ENCODE data around the gene SH3GL1. TPM values are rescaled to one million over a fixed set of nuclear protein-coding genes. Genes with fewer than 3 reads are reported as not detected.

SH3GL1 gene
- total and polyA plus RNA-seq, 9 of the 15 experiments (the other 6 are each of a cell fraction or from before 2014, with no cell fraction given) = 1.7 to 75.3 (median 25.7) TPM

DNA sequence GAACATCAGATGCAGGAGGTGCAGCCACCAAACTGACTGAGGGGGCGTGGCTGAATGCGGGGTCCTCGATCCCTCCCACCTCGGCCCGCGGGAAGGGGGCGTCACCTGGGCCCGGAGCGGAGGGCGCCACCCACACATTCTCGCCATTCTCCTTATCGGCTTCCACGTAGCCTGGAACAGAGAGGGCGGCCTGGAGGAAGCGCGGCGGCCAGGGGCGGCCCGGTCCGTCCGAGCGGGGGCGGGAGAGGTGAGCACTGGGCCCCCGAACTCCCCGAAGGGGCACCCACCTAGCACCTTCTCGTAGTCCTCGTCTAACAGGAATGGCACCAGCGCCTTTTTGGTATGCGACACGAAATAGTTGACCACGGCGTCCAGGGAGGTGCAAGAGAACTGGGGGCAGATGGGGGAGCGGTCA is 73.5 kb downstream of the SH3GL1 start (continued):
- TF ChIP-seq MEIS2 (IDR thresholded peaks at IDR 0.05; ENCODE audit: partially characterized antibody) (no peak), ZNF354B (CRISPR knock-in tag; IDR thresholded peaks at IDR 0.05) (no peak), ARNT (IDR thresholded peaks at IDR 0.05) (no peak), KDM1A (IDR thresholded peaks at IDR 0.05) (peak in 1 of 2 experiments; percentile 11; a peak in 1 of 4 replicates), DLX4 (CRISPR knock-in tag; IDR thresholded peaks at IDR 0.05) (no peak), CBFA2T2 (conservative IDR thresholded peaks at IDR 0.05) (0 out of 2 replicates have a peak, but pooled peaks have one; percentile 2), KLF16 (IDR thresholded peaks at IDR 0.05) (0 out of 2 replicates have a peak, but pooled peaks have one; percentile 35), SMARCA4 (IDR thresholded peaks at IDR 0.05) (0 out of 2 replicates have a peak, but pooled peaks have one; percentile 16), BRCA1 (IDR thresholded peaks at IDR 0.05) (no peak), BRCA1 (CRISPR knock-in tag; IDR thresholded peaks at IDR 0.05) (no peak), ZNF76 (CRISPR knock-in tag; IDR thresholded peaks at IDR 0.05; ENCODE audit: borderline replicate concordance) (no peak), POLR3G (IDR thresholded peaks at IDR 0.05; ENCODE audit: extremely low read depth, insufficient read length, insufficient replicate concordance) (no peak), ZBTB33 (CRISPR knock-in tag; IDR thresholded peaks at IDR 0.05) (peak; percentile 58; the same call in 1 of the 2 replicates), POLR3A (IDR thresholded peaks at IDR 0.05; ENCODE audit: borderline replicate concordance, extremely low read depth, insufficient read depth, insufficient read length) (no peak), LCOR (CRISPR knock-in tag; IDR thresholded peaks at IDR 0.05) (peak; percentile 68; the same call in 1 of the 2 replicates), ZEB2 (IDR thresholded peaks at IDR 0.05) (no peak)
- TF ChIP-seq, protein P1, sequence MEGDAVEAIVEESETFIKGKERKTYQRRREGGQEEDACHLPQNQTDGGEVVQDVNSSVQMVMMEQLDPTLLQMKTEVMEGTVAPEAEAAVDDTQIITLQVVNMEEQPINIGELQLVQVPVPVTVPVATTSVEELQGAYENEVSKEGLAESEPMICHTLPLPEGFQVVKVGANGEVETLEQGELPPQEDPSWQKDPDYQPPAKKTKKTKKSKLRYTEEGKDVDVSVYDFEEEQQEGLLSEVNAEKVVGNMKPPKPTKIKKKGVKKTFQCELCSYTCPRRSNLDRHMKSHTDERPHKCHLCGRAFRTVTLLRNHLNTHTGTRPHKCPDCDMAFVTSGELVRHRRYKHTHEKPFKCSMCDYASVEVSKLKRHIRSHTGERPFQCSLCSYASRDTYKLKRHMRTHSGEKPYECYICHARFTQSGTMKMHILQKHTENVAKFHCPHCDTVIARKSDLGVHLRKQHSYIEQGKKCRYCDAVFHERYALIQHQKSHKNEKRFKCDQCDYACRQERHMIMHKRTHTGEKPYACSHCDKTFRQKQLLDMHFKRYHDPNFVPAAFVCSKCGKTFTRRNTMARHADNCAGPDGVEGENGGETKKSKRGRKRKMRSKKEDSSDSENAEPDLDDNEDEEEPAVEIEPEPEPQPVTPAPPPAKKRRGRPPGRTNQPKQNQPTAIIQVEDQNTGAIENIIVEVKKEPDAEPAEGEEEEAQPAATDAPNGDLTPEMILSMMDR (IDR thresholded peaks at IDR 0.05 in 2 of 3, conservative IDR thresholded peaks at IDR 0.05 in 1 of 3; ENCODE audit: insufficient read depth in 2 of 3, low read depth in 1 of 3, low read length in 3 of 3) = no peak
- TF ChIP-seq, protein P2, sequence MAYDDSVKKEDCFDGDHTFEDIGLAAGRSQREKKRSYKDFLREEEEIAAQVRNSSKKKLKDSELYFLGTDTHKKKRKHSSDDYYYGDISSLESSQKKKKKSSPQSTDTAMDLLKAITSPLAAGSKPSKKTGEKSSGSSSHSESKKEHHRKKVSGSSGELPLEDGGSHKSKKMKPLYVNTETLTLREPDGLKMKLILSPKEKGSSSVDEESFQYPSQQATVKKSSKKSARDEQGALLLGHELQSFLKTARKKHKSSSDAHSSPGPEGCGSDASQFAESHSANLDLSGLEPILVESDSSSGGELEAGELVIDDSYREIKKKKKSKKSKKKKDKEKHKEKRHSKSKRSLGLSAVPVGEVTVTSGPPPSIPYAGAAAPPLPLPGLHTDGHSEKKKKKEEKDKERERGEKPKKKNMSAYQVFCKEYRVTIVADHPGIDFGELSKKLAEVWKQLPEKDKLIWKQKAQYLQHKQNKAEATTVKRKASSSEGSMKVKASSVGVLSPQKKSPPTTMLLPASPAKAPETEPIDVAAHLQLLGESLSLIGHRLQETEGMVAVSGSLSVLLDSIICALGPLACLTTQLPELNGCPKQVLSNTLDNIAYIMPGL (CRISPR knock-in tag; IDR thresholded peaks at IDR 0.05) = no peak
- TF ChIP-seq, protein P3, sequence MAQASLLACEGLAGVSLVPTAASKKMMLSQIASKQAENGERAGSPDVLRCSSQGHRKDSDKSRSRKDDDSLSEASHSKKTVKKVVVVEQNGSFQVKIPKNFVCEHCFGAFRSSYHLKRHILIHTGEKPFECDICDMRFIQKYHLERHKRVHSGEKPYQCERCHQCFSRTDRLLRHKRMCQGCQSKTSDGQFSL (CRISPR knock-in tag; IDR thresholded peaks at IDR 0.05) = peak; percentile 80; the same call in 1 of the 2 replicates
- TF ChIP-seq, protein P3 (tag; IDR thresholded peaks at IDR 0.05) = no peak
- TF ChIP-seq, protein P4, sequence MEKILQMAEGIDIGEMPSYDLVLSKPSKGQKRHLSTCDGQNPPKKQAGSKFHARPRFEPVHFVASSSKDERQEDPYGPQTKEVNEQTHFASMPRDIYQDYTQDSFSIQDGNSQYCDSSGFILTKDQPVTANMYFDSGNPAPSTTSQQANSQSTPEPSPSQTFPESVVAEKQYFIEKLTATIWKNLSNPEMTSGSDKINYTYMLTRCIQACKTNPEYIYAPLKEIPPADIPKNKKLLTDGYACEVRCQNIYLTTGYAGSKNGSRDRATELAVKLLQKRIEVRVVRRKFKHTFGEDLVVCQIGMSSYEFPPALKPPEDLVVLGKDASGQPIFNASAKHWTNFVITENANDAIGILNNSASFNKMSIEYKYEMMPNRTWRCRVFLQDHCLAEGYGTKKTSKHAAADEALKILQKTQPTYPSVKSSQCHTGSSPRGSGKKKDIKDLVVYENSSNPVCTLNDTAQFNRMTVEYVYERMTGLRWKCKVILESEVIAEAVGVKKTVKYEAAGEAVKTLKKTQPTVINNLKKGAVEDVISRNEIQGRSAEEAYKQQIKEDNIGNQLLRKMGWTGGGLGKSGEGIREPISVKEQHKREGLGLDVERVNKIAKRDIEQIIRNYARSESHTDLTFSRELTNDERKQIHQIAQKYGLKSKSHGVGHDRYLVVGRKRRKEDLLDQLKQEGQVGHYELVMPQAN (IDR thresholded peaks at IDR 0.05; ENCODE audit: borderline replicate concordance) = no peak

All from K562 (cell line).